Neuron (in vitro differentiated cells): ENCODE data around the gene MRPS23.

Experiments used
- H2AFZ ChIP-seq: one replicate; pipeline ENCODE4 v1.6.1; 2013; ENCODE audit warnings: low read depth, mild to moderate bottlenecking, inconsistent platforms, low read length, moderate library complexity
- H3K27me3 ChIP-seq: one replicate; pipeline ENCODE4 v1.6.1; 2013; ENCODE audit warnings: low read length; ENCODE audit not compliant: insufficient read depth
- H3K36me3 ChIP-seq: one replicate; pipeline ENCODE4 v1.6.1; 2013; ENCODE audit warnings: low read length; ENCODE audit not compliant: insufficient read depth
- H3K4me1 ChIP-seq: one replicate; pipeline ENCODE4 v1.6.1; 2013; ENCODE audit warnings: low read length; ENCODE audit not compliant: insufficient read depth
- H3K4me3 ChIP-seq: 2 replicates; pipeline ENCODE4 v1.5.1; 2013; ENCODE audit warnings: mild to moderate bottlenecking, low read length, moderate library complexity
- H3K9me3 ChIP-seq: one replicate; pipeline ENCODE4 v1.6.1; 2013; ENCODE audit warnings: low read length

The MRPS23 gene

GRCh38 chr17:57888311-57889216 is 38.7 kb upstream of the MRPS23 start:
- Histone ChIP-seq H3K4me1 (peaks cover 9% of the 10 kb centered on the region), H3K36me3 (peaks cover 12% of the 10 kb centered on the region), H2AFZ (no peak overlapping the region), H3K27me3 (no peaks in the 10 kb centered on the region), H3K4me3 (no peak overlapping the region), H3K9me3 (no peaks in the 10 kb centered on the region)

GRCh38 chr17:57887161-57887560 is 37.3 kb upstream of the MRPS23 start:
- H3K36me3 ChIP-seq: peaks cover 19% of the 10 kb centered on the region

GRCh38 chr17:57886020-57886419 is 36.2 kb upstream of the MRPS23 start:
- Histone ChIP-seq H2AFZ (no peak overlapping the region), H3K36me3 (peaks cover 19% of the 10 kb centered on the region), H3K27me3 (no peaks in the 10 kb centered on the region), H3K9me3 (no peaks in the 10 kb centered on the region), H3K4me1 (peaks cover 10% of the 10 kb centered on the region), H3K4me3 (no peak overlapping the region)

More at GRCh38 chr17:57887161-57887560, 37.3 kb upstream of the MRPS23 start:
- no peaks in the 10 kb centered on the region for H3K4me1 ChIP-seq
- H3K4me3 ChIP-seq: no peak overlapping the region
- H3K9me3 ChIP-seq: no peaks in the 10 kb centered on the region
- H2AFZ ChIP-seq: no peak overlapping the region
- H3K27me3 ChIP-seq: no peaks in the 10 kb centered on the region

- Histone ChIP-seq H3K9me3 (no peaks in the 10 kb centered on the region), H3K27me3 (no peaks in the 10 kb centered on the region), H3K36me3 (peaks cover 19% of the 10 kb centered on the region)
These were observed 35.5 kb upstream of the MRPS23 start for GRCh38 chr17:57885148-57885915.

GRCh38 chr17:57881783-57882351 is 32.0 kb upstream of the MRPS23 start:
- Histone ChIP-seq H3K4me3 (no peak overlapping the region), H3K9me3 (no peaks in the 10 kb centered on the region), H3K36me3 (peaks cover 29% of the 10 kb centered on the region), H3K4me1 (peaks cover 21% of the 10 kb centered on the region), H2AFZ (no peak overlapping the region), H3K27me3 (no peaks in the 10 kb centered on the region)

More at GRCh38 chr17:57885148-57885915, 35.5 kb upstream of the MRPS23 start:
- peaks cover 12% of the 10 kb centered on the region for H3K4me1 ChIP-seq
- no peak overlapping the region for H3K4me3 ChIP-seq
- no peak overlapping the region for H2AFZ ChIP-seq

GRCh38 chr17:57881143-57881542 is 31.3 kb upstream of the MRPS23 start:
- H3K4me3 ChIP-seq: no peak overlapping the region
- H3K27me3 ChIP-seq: no peaks in the 10 kb centered on the region
- H3K9me3 ChIP-seq: no peaks in the 10 kb centered on the region
- H3K4me1 ChIP-seq: peaks cover 24% of the 10 kb centered on the region
- peaks cover 29% of the 10 kb centered on the region for H3K36me3 ChIP-seq
- H2AFZ ChIP-seq: no peak overlapping the region

- Histone ChIP-seq H3K4me1 (peaks cover 35% of the 10 kb centered on the region), H3K36me3 (peaks cover 27% of the 10 kb centered on the region), H3K27me3 (no peaks in the 10 kb centered on the region), H3K9me3 (no peaks in the 10 kb centered on the region), H2AFZ (no peak overlapping the region), H3K4me3 (no peak overlapping the region)
These were observed 30.2 kb upstream of the MRPS23 start for GRCh38 chr17:57880086-57880456.

GRCh38 chr17:57879437-57880085 is 29.7 kb upstream of the MRPS23 start:
- no peak overlapping the region for H3K4me3 ChIP-seq
- H2AFZ ChIP-seq: no peak overlapping the region
- peaks cover 23% of the 10 kb centered on the region for H3K36me3 ChIP-seq
- H3K27me3 ChIP-seq: no peaks in the 10 kb centered on the region
- no peaks in the 10 kb centered on the region for H3K9me3 ChIP-seq
- peaks cover 39% of the 10 kb centered on the region for H3K4me1 ChIP-seq

GRCh38 chr17:57877803-57878377 is 28.0 kb upstream of the MRPS23 start:
- Histone ChIP-seq H3K9me3 (no peaks in the 10 kb centered on the region), H3K4me1 (peaks cover 50% of the 10 kb centered on the region), H3K4me3 (no peak overlapping the region), H3K36me3 (peaks cover 19% of the 10 kb centered on the region), H3K27me3 (no peaks in the 10 kb centered on the region), H2AFZ (no peak overlapping the region)

- H3K9me3 ChIP-seq: no peaks in the 10 kb centered on the region
- H3K27me3 ChIP-seq: no peaks in the 10 kb centered on the region
- peaks cover 26% of the 10 kb centered on the region for H3K36me3 ChIP-seq
- no peak overlapping the region for H3K4me3 ChIP-seq
- peaks cover 48% of the 10 kb centered on the region for H3K4me1 ChIP-seq
- H2AFZ ChIP-seq: no peak overlapping the region
These were observed 27.0 kb upstream of the MRPS23 start for GRCh38 chr17:57876866-57877237.

- peaks cover 27% of the 10 kb centered on the region for H3K36me3 ChIP-seq
- no peak overlapping the region for H3K4me3 ChIP-seq
- H3K4me1 ChIP-seq: peaks cover 42% of the 10 kb centered on the region
- no peaks in the 10 kb centered on the region for H3K9me3 ChIP-seq
- no peaks in the 10 kb centered on the region for H3K27me3 ChIP-seq
- no peak overlapping the region for H2AFZ ChIP-seq
These were observed 26.4 kb upstream of the MRPS23 start for GRCh38 chr17:57876023-57876865.
